SK-N-SH (cell line): ENCODE measurements around the gene TFIP11. TPM values are rescaled to one million over a fixed set of nuclear protein-coding genes. Genes with fewer than 3 reads are reported as not detected.

Experiments
- CTCF ChIA-PET: fragments of 300-600, 350-600 bp; formaldehyde crosslinking; extraction: SDS; loops from one replicate; lab custom pipeline; 2021; lab: Yijun Ruan, JAX
- POLR2A ChIA-PET: fragments of 350-600 bp; sonication (Branson Sonifier 250); formaldehyde crosslinking; extraction: SDS; loops from one replicate; lab custom pipeline; 2020; ENCODE audit warnings: antibody characterized with exemption, inconsistent platforms; lab: Yijun Ruan, JAX
- DNase-seq: peaks from one replicate; pipeline ENCODE4 v3.0.0; 2012
- H2AFZ ChIP-seq: fragments of 200-600 bp; sonication (generic); 2 replicates; pipeline ENCODE4 v1.8.1; 2016; ENCODE audit warnings: antibody characterized with exemption, mild to moderate bottlenecking, low read depth
- H3F3A ChIP-seq: fragments of 200-600 bp; sonication (generic); replicated peaks from 2 replicates; pipeline ENCODE3; 2016; ENCODE audit warnings: antibody characterized with exemption, mild to moderate bottlenecking; ENCODE audit not compliant: insufficient read depth
- H3K27ac ChIP-seq, 2 experiments: fragments of 200-500 bp in 1 of 2; fragments of 200-600 bp in 1 of 2; sonication (Bioruptor generic) in 1 of 2; sonication (generic), shearing (Covaris generic) in 1 of 2; 2 replicates each; pipeline versions ENCODE4 v1.5.1 to v1.6.1; 2014 to 2016; ENCODE audit warnings: low read depth in 2 of 2, inconsistent platforms in 1 of 2, low read length in 1 of 2, mild to moderate bottlenecking in 1 of 2, mixed read lengths in 1 of 2
- H3K27me3 ChIP-seq: fragments of 200-600 bp; sonication (generic), shearing (Covaris generic); 2 replicates; pipeline ENCODE4 v1.6.1; 2016; ENCODE audit warnings: mixed run types; ENCODE audit not compliant: insufficient read depth
- H3K36me3 ChIP-seq, 2 experiments: fragments of 200-500 bp in 1 of 2; fragments of 200-600 bp in 1 of 2; sonication (Bioruptor generic) in 1 of 2; sonication (generic) in 1 of 2; replicated peaks in 1 of 2; 2 replicates each; pipeline versions ENCODE3 to v1.5.1; 2014 to 2016; ENCODE audit warnings: low read length in 1 of 2, mild to moderate bottlenecking in 1 of 2; ENCODE audit not compliant: insufficient read depth in 2 of 2, control insufficient read depth in 1 of 2
- H3K4me1 ChIP-seq, 2 experiments: fragments of 200-500 bp in 1 of 2; fragments of 200-600 bp in 1 of 2; sonication (Bioruptor generic) in 1 of 2; sonication (generic), shearing (Covaris generic) in 1 of 2; 2 replicates each; pipeline versions ENCODE4 v1.5.1 to v1.6.1; 2014 to 2016; ENCODE audit warnings: low read depth in 1 of 2, low read length in 1 of 2, mixed run types in 1 of 2; ENCODE audit not compliant: insufficient read depth in 2 of 2, control insufficient read depth in 1 of 2
- H3K4me2 ChIP-seq: fragments of 200-600 bp; sonication (generic), shearing (Covaris generic); 2 replicates; pipeline ENCODE4 v1.6.1; 2017; ENCODE audit warnings: mixed run types
- H3K4me3 ChIP-seq, 2 experiments: fragments of 200-500 bp in 1 of 2; fragments of 200-600 bp in 1 of 2; sonication (Bioruptor generic) in 1 of 2; sonication (generic), shearing (Covaris generic) in 1 of 2; 2 replicates each; pipeline versions ENCODE4 v1.5.1 to v1.8.1; 2014 to 2016; ENCODE audit warnings: low read depth in 2 of 2, inconsistent platforms in 1 of 2, low read length in 1 of 2, mild to moderate bottlenecking in 1 of 2, mixed read lengths in 1 of 2, moderate library complexity in 1 of 2
- H3K79me2 ChIP-seq: fragments of 200-600 bp; sonication (generic); 2 replicates; pipeline ENCODE4 v1.8.1; 2017; ENCODE audit warnings: mild to moderate bottlenecking; ENCODE audit not compliant: insufficient read depth
- H3K9ac ChIP-seq: fragments of 200-600 bp; sonication (generic); 2 replicates; pipeline ENCODE4 v1.6.1; 2017; ENCODE audit warnings: mixed run types
- H3K9me2 ChIP-seq: fragments of 200-600 bp; sonication (generic); 2 replicates; pipeline ENCODE4 v1.6.1; 2017; ENCODE audit warnings: mixed run types
- H3K9me3 ChIP-seq: fragments of 200-600 bp; sonication (generic); 2 replicates; pipeline ENCODE4 v1.6.1; 2017; ENCODE audit warnings: mixed run types, mild to moderate bottlenecking, moderate library complexity
- H4K20me1 ChIP-seq: fragments of 200-600 bp; sonication (generic); 2 replicates; pipeline ENCODE4 v1.6.1; 2017; ENCODE audit warnings: mild to moderate bottlenecking, mixed run types; ENCODE audit not compliant: insufficient read depth
- ELF1 ChIP-seq: IDR thresholded peaks from 2 replicates; pipeline ENCODE4 v1.4.0; 2012
- EZH2phosphoT487 ChIP-seq: fragments of 200-600 bp; sonication (generic); IDR thresholded peaks from 2 replicates; pipeline ENCODE4 v1.6.1; 2017; ENCODE audit warnings: low read depth, mixed run types, mild to moderate bottlenecking, antibody characterized with exemption, moderate library complexity, borderline replicate concordance
- FOSL2 ChIP-seq: IDR thresholded peaks from 2 replicates; pipeline ENCODE4 v1.4.0; 2012; ENCODE audit warnings: low read depth, mild to moderate bottlenecking, moderate library complexity, borderline replicate concordance
- FOXJ3 ChIP-seq: sonication (generic); formaldehyde crosslinking; IDR thresholded peaks from 2 replicates; pipeline ENCODE4 v1.5.1; 2020; ENCODE audit warnings: mild to moderate bottlenecking, missing genetic modification reagents
- GABPA ChIP-seq: IDR thresholded peaks from 2 replicates; pipeline ENCODE4 v1.4.0; 2012; ENCODE audit warnings: low read depth, mild to moderate bottlenecking
- GATA2 ChIP-seq: sonication (generic); formaldehyde crosslinking; IDR thresholded peaks from 2 replicates; pipeline ENCODE4 v1.5.0; 2020; ENCODE audit warnings: mild to moderate bottlenecking, missing genetic modification reagents
- JUND ChIP-seq: IDR thresholded peaks from 2 replicates; pipeline ENCODE4 v1.4.0; 2012
- MXI1 ChIP-seq: IDR thresholded peaks from 2 replicates; pipeline ENCODE4 v1.6.1; 2012; ENCODE audit warnings: mild to moderate bottlenecking, low read depth, low read length, improper control_type of control experiment
- NFIC ChIP-seq: IDR thresholded peaks from 2 replicates; pipeline ENCODE4 v1.4.0; 2012; ENCODE audit warnings: borderline replicate concordance
- NRF1 ChIP-seq: IDR thresholded peaks from 2 replicates; pipeline ENCODE4 v1.6.1; 2012; ENCODE audit warnings: low read depth, mild to moderate bottlenecking, low read length
- RAD21 ChIP-seq: IDR thresholded peaks from 2 replicates; pipeline ENCODE4 v1.6.1; 2012; ENCODE audit warnings: mild to moderate bottlenecking, low read length
- REST ChIP-seq: IDR thresholded peaks from 2 replicates; pipeline ENCODE4 v1.6.1; 2012; ENCODE audit warnings: mild to moderate bottlenecking, low read depth, low read length, moderate library complexity
- SIN3A ChIP-seq: IDR thresholded peaks from 2 replicates; pipeline ENCODE4 v1.6.1; 2012; ENCODE audit warnings: low read depth, mild to moderate bottlenecking, low read length, moderate library complexity, borderline replicate concordance
- TAF1 ChIP-seq: IDR thresholded peaks from 2 replicates; pipeline ENCODE4 v1.6.1; 2012; ENCODE audit warnings: low read depth, mild to moderate bottlenecking, low read length, moderate library complexity, borderline replicate concordance
- TCF12 ChIP-seq: IDR thresholded peaks from 2 replicates; pipeline ENCODE4 v1.4.0; 2012
- WGBS: methylation state at CpG from one replicate; pipeline ENCODE4 v1.1.6; 2017; ENCODE audit warnings: low lambda C conversion rate; 5-methylcytosine and 5-hydroxymethylcytosine counted together
- polyA plus RNA-seq, 3 experiments: library from polyadenylated mRNA; depleted of rRNA; stranded (reverse); fragments of >200 nt; gene quantifications; 2 replicates each; pipeline ENCODE4 v1.2.3, GENCODE V29; 2012
- TF ChIP-seq, protein P1 (sequence below): IDR thresholded peaks from 2 replicates; pipeline ENCODE4 v1.4.0; 2012; ENCODE audit warnings: low read depth, borderline replicate concordance
- TF ChIP-seq, protein P2 (sequence below): IDR thresholded peaks from 2 replicates; pipeline ENCODE4; 2012
- TF ChIP-seq, protein P3 (sequence below): fragments of 150-350 bp; IDR thresholded peaks from 2 replicates; pipeline ENCODE4 v1.6.1; 2016; ENCODE audit warnings: mild to moderate bottlenecking, low read depth, low read length
- TF ChIP-seq, protein P4 (sequence below): IDR thresholded peaks from 2 replicates; pipeline ENCODE4 v1.4.0; 2012; ENCODE audit warnings: low read depth
- TF ChIP-seq, protein P5 (sequence below): IDR thresholded peaks from 2 replicates; pipeline ENCODE4 v1.4.0; 2012; ENCODE audit warnings: low read depth, borderline replicate concordance

TFIP11 gene
- polyA plus RNA-seq, 1 of the 3 experiments (the other 2 are of a cell fraction): 32.8 TPM

- Histone ChIP-seq H3K9ac (no peak overlapping the region), H3K79me2 (no peaks in the 10 kb centered on the region), H3K27ac (no peak overlapping the region), H3F3A (no peaks in the 10 kb centered on the region), H2AFZ (no peak overlapping the region), H3K4me1 (no peaks in the 10 kb centered on the region), H3K36me3 (no peaks in the 10 kb centered on the region), H4K20me1 (no peaks in the 10 kb centered on the region), H3K4me2 (no peak overlapping the region), H3K9me2 (no peaks in the 10 kb centered on the region), H3K4me3 (no peak overlapping the region), H3K9me3 (no peaks in the 10 kb centered on the region), H3K27me3 (no peaks in the 10 kb centered on the region)
- WGBS: 96% methylated on average over 8 of the region's 8 CpGs
- ChIA-PET CTCF (interaction anchor here (0.8 kb wide), 1 partner anchor 80 kb away, joined by 3 read pairs; no protein-coding TSS in a partner anchor), POLR2A (no interaction called here)
- TF ChIP-seq, protein P1, sequence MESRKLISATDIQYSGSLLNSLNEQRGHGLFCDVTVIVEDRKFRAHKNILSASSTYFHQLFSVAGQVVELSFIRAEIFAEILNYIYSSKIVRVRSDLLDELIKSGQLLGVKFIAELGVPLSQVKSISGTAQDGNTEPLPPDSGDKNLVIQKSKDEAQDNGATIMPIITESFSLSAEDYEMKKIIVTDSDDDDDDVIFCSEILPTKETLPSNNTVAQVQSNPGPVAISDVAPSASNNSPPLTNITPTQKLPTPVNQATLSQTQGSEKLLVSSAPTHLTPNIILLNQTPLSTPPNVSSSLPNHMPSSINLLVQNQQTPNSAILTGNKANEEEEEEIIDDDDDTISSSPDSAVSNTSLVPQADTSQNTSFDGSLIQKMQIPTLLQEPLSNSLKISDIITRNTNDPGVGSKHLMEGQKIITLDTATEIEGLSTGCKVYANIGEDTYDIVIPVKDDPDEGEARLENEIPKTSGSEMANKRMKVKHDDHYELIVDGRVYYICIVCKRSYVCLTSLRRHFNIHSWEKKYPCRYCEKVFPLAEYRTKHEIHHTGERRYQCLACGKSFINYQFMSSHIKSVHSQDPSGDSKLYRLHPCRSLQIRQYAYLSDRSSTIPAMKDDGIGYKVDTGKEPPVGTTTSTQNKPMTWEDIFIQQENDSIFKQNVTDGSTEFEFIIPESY: no peak
- no peak for TF ChIP-seq REST
- TF ChIP-seq TAF1: no peak
- TF ChIP-seq, protein P2, sequence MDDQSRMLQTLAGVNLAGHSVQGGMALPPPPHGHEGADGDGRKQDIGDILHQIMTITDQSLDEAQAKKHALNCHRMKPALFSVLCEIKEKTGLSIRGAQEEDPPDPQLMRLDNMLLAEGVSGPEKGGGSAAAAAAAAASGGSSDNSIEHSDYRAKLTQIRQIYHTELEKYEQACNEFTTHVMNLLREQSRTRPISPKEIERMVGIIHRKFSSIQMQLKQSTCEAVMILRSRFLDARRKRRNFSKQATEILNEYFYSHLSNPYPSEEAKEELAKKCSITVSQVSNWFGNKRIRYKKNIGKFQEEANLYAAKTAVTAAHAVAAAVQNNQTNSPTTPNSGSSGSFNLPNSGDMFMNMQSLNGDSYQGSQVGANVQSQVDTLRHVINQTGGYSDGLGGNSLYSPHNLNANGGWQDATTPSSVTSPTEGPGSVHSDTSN: no peak
- TF ChIP-seq GABPA: no peak
- no peak for TF ChIP-seq SIN3A
- TF ChIP-seq FOSL2: no peak
- TF ChIP-seq TCF12: no peak
- no peak for TF ChIP-seq ELF1
- TF ChIP-seq FOXJ3 (CRISPR knock-in tag): no peak
- TF ChIP-seq RAD21: no peak
- TF ChIP-seq, protein P3, sequence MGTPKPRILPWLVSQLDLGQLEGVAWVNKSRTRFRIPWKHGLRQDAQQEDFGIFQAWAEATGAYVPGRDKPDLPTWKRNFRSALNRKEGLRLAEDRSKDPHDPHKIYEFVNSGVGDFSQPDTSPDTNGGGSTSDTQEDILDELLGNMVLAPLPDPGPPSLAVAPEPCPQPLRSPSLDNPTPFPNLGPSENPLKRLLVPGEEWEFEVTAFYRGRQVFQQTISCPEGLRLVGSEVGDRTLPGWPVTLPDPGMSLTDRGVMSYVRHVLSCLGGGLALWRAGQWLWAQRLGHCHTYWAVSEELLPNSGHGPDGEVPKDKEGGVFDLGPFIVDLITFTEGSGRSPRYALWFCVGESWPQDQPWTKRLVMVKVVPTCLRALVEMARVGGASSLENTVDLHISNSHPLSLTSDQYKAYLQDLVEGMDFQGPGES: no peak
- no peak for TF ChIP-seq EZH2phosphoT487
- TF ChIP-seq, protein P4, sequence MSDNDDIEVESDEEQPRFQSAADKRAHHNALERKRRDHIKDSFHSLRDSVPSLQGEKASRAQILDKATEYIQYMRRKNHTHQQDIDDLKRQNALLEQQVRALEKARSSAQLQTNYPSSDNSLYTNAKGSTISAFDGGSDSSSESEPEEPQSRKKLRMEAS: no peak
- no peak for TF ChIP-seq JUND
- no peak for TF ChIP-seq GATA2 (CRISPR knock-in tag)
- TF ChIP-seq MXI1: no peak
- TF ChIP-seq, protein P5, sequence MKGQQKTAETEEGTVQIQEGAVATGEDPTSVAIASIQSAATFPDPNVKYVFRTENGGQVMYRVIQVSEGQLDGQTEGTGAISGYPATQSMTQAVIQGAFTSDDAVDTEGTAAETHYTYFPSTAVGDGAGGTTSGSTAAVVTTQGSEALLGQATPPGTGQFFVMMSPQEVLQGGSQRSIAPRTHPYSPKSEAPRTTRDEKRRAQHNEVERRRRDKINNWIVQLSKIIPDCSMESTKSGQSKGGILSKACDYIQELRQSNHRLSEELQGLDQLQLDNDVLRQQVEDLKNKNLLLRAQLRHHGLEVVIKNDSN: no peak
- no peak for TF ChIP-seq NFIC
- no peak for TF ChIP-seq NRF1
- no peak for DNase-seq
Measured at GRCh38 chr22:26444777-26445176, 67.5 kb downstream of the TFIP11 start.
